Activated naive CD8-positive, alpha-beta T cell (primary cell): ENCODE measurements around the gene HNMT.
"Not testable (repeated sequence)": the region's sequence is repeated elsewhere in the genome, so short reads cannot be mapped to it uniquely, and the experiment has no call there.

Experiments used
- H3K27ac Mint-ChIP-seq: one replicate; pipeline ENCODE4 v1.8.0; 2021; ENCODE audit warnings: mixed read lengths
- H3K27me3 Mint-ChIP-seq: one replicate; pipeline ENCODE4 v1.8.0; 2021; ENCODE audit warnings: mixed read lengths
- H3K36me3 Mint-ChIP-seq: one replicate; pipeline ENCODE4 v1.8.0; 2021; ENCODE audit warnings: mixed read lengths
- H3K4me1 Mint-ChIP-seq: one replicate; pipeline ENCODE4 v1.8.0; 2021; ENCODE audit warnings: low read depth, mixed read lengths
- H3K4me3 Mint-ChIP-seq: one replicate; pipeline ENCODE4 v1.8.0; 2021; ENCODE audit warnings: mild to moderate bottlenecking, mixed read lengths
- H3K9me3 Mint-ChIP-seq: one replicate; pipeline ENCODE4 v1.8.0; 2021; ENCODE audit warnings: low read depth, mixed read lengths

Gene HNMT

GRCh38 chr2:137980459-137980858, 16.2 kb downstream of the HNMT start:
- peaks cover 4% of the 10 kb centered on the region for H3K27me3 Mint-ChIP-seq
- no peak overlapping the region for H3K27ac Mint-ChIP-seq
- no peaks in the 10 kb centered on the region for H3K36me3 Mint-ChIP-seq
- H3K9me3 Mint-ChIP-seq: no peaks in the 10 kb centered on the region
- H3K4me3 Mint-ChIP-seq: no peak overlapping the region
- no peaks in the 10 kb centered on the region for H3K4me1 Mint-ChIP-seq

- no peaks in the 10 kb centered on the region for H3K4me1 Mint-ChIP-seq
- no peak overlapping the region for H3K27ac Mint-ChIP-seq
- no peak overlapping the region for H3K4me3 Mint-ChIP-seq
- peaks cover 2% of the 10 kb centered on the region for H3K27me3 Mint-ChIP-seq
- no peaks in the 10 kb centered on the region for H3K36me3 Mint-ChIP-seq
- H3K9me3 Mint-ChIP-seq: no peaks in the 10 kb centered on the region
Measured at GRCh38 chr2:137981112-137981656, 16.9 kb downstream of the HNMT start.

GRCh38 chr2:137983581-137983980, 19.3 kb downstream of the HNMT start:
- no peaks in the 10 kb centered on the region for H3K4me1 Mint-ChIP-seq
- no peak overlapping the region for H3K4me3 Mint-ChIP-seq
- H3K27ac Mint-ChIP-seq: no peak overlapping the region
- no peaks in the 10 kb centered on the region for H3K36me3 Mint-ChIP-seq
- H3K27me3 Mint-ChIP-seq: peaks cover 4% of the 10 kb centered on the region
- H3K9me3 Mint-ChIP-seq: no peaks in the 10 kb centered on the region

- no peak overlapping the region for H3K4me3 Mint-ChIP-seq
- H3K4me1 Mint-ChIP-seq: no peaks in the 10 kb centered on the region
- no peak overlapping the region for H3K27ac Mint-ChIP-seq
- H3K9me3 Mint-ChIP-seq: no peaks in the 10 kb centered on the region
- peaks cover 4% of the 10 kb centered on the region for H3K27me3 Mint-ChIP-seq
- H3K36me3 Mint-ChIP-seq: no peaks in the 10 kb centered on the region
Measured at GRCh38 chr2:137986268-137986667, 22.0 kb downstream of the HNMT start.

GRCh38 chr2:137987011-137987410, 22.7 kb downstream of the HNMT start:
- Mint-ChIP-seq H3K4me1 (no peaks in the 10 kb centered on the region), H3K4me3 (no peak overlapping the region), H3K27me3 (peaks cover 4% of the 10 kb centered on the region), H3K9me3 (no peaks in the 10 kb centered on the region), H3K27ac (no peak overlapping the region), H3K36me3 (no peaks in the 10 kb centered on the region)

- Mint-ChIP-seq H3K4me1 (no peaks in the 10 kb centered on the region), H3K9me3 (no peaks in the 10 kb centered on the region), H3K4me3 (no peak overlapping the region), H3K36me3 (no peaks in the 10 kb centered on the region), H3K27ac (no peak overlapping the region), H3K27me3 (peaks cover 2% of the 10 kb centered on the region)
Measured at GRCh38 chr2:137991078-137991477, 26.8 kb downstream of the HNMT start.

- no peaks in the 10 kb centered on the region for H3K4me1 Mint-ChIP-seq
- peaks cover 2% of the 10 kb centered on the region for H3K27me3 Mint-ChIP-seq
- H3K4me3 Mint-ChIP-seq: no peak overlapping the region
- no peak overlapping the region for H3K27ac Mint-ChIP-seq
- H3K9me3 Mint-ChIP-seq: no peaks in the 10 kb centered on the region
- H3K36me3 Mint-ChIP-seq: no peaks in the 10 kb centered on the region
Measured at GRCh38 chr2:137992039-137992646, 27.9 kb downstream of the HNMT start.

- H3K27me3 Mint-ChIP-seq, H3K4me1 Mint-ChIP-seq, H3K36me3 Mint-ChIP-seq, H3K9me3 Mint-ChIP-seq, H3K4me3 Mint-ChIP-seq, H3K27ac Mint-ChIP-seq: not testable (repeated sequence)
Measured at GRCh38 chr2:137993715-137994476, 29.6 kb downstream of the HNMT start.

- H3K36me3 Mint-ChIP-seq, H3K4me1 Mint-ChIP-seq, H3K9me3 Mint-ChIP-seq, H3K27me3 Mint-ChIP-seq, H3K4me3 Mint-ChIP-seq, H3K27ac Mint-ChIP-seq: not testable (repeated sequence)
Measured at GRCh38 chr2:137995368-137995767, 31.1 kb downstream of the HNMT start.

- H3K9me3 Mint-ChIP-seq, H3K4me3 Mint-ChIP-seq, H3K36me3 Mint-ChIP-seq, H3K27me3 Mint-ChIP-seq, H3K4me1 Mint-ChIP-seq, H3K27ac Mint-ChIP-seq: not testable (repeated sequence)
Measured at GRCh38 chr2:137996158-137996557, 31.9 kb downstream of the HNMT start.

- Mint-ChIP-seq H3K4me3 (no peak overlapping the region), H3K4me1 (no peaks in the 10 kb centered on the region), H3K36me3 (no peaks in the 10 kb centered on the region), H3K27me3 (no peaks in the 10 kb centered on the region), H3K27ac (no peak overlapping the region), H3K9me3 (no peaks in the 10 kb centered on the region)
Measured at GRCh38 chr2:137997733-137998132, 33.5 kb downstream of the HNMT start.

- H3K27ac Mint-ChIP-seq: no peak overlapping the region
Measured at GRCh38 chr2:137998503-137998902, 34.2 kb downstream of the HNMT start.

GRCh38 chr2:137999273-137999672, 35.0 kb downstream of the HNMT start:
- no peak overlapping the region for H3K4me3 Mint-ChIP-seq
- no peaks in the 10 kb centered on the region for H3K9me3 Mint-ChIP-seq
- no peak overlapping the region for H3K27ac Mint-ChIP-seq
- H3K36me3 Mint-ChIP-seq: no peaks in the 10 kb centered on the region
- no peaks in the 10 kb centered on the region for H3K4me1 Mint-ChIP-seq
- no peaks in the 10 kb centered on the region for H3K27me3 Mint-ChIP-seq

More at GRCh38 chr2:137998503-137998902, 34.2 kb downstream of the HNMT start:
- Mint-ChIP-seq H3K4me1 (no peaks in the 10 kb centered on the region), H3K9me3 (no peaks in the 10 kb centered on the region), H3K27me3 (no peaks in the 10 kb centered on the region), H3K4me3 (no peak overlapping the region), H3K36me3 (no peaks in the 10 kb centered on the region)

GRCh38 chr2:138000009-138000408, 35.7 kb downstream of the HNMT start:
- Mint-ChIP-seq H3K36me3 (no peaks in the 10 kb centered on the region), H3K4me1 (no peaks in the 10 kb centered on the region), H3K27me3 (no peaks in the 10 kb centered on the region), H3K9me3 (no peaks in the 10 kb centered on the region), H3K27ac (no peak overlapping the region), H3K4me3 (no peak overlapping the region)

GRCh38 chr2:138000796-138001195, 36.5 kb downstream of the HNMT start:
- Mint-ChIP-seq H3K4me1 (no peaks in the 10 kb centered on the region), H3K36me3 (no peaks in the 10 kb centered on the region), H3K27ac (no peak overlapping the region), H3K27me3 (no peaks in the 10 kb centered on the region), H3K4me3 (no peak overlapping the region), H3K9me3 (no peaks in the 10 kb centered on the region)

- no peak overlapping the region for H3K27ac Mint-ChIP-seq
- H3K4me1 Mint-ChIP-seq: no peaks in the 10 kb centered on the region
- H3K4me3 Mint-ChIP-seq: no peak overlapping the region
- no peaks in the 10 kb centered on the region for H3K36me3 Mint-ChIP-seq
- no peaks in the 10 kb centered on the region for H3K9me3 Mint-ChIP-seq
- no peaks in the 10 kb centered on the region for H3K27me3 Mint-ChIP-seq
Measured at GRCh38 chr2:138003411-138003810, 39.1 kb downstream of the HNMT start.
